ENCODE measurements around the gene ANKRD2.

Gene ANKRD2

GRCh38 chr10:97632949-97633884, 60.6 kb downstream of the ANKRD2 start, which contains the start of gene MORN4:
Gene MORN4, minus strand, starts transcription at chr10:97633500. Its CDS starts 13,847 bp downstream, at chr10:97619653.
- Histone ChIP-seq H3K36me3 (ENCODE audit: control insufficient read depth in 2 of 2, insufficient read depth in 2 of 2, low read length in 2 of 2) (no peaks in the 10 kb centered on the region), H3K9ac (ENCODE audit: low read depth in 1 of 2, low read length in 2 of 2) (peak within 1 kb of the TSS; percentile 52 to 71), H3K4me3 (ENCODE audit: low read length in 2 of 2) (peak within 1 kb of the TSS; percentile 84), H3K4me1 (ENCODE audit: control insufficient read depth in 2 of 2, insufficient read depth in 2 of 2, low read length in 2 of 2) (peaks cover 3 to 8% of the 10 kb centered on the region in 2 donors), H3K27me3 (ENCODE audit: control insufficient read depth in 2 of 2, insufficient read depth in 2 of 2, low read length in 2 of 2) (no peaks in the 10 kb centered on the region), H3K9me3 (ENCODE audit: control insufficient read depth in 2 of 2, low read length in 2 of 2) (no peaks in the 10 kb centered on the region), H3K27ac (ENCODE audit: low read depth in 2 of 2, low read length in 2 of 2) (peak within 1 kb of the TSS in 1 of 2 donors; percentile 32)

Data from mucosa of rectum (tissue), 2 donors.